Transverse colon (tissue), 4 donors: ENCODE data around the gene VGLL3. TPM values are rescaled to one million over a fixed set of nuclear protein-coding genes. Genes with fewer than 3 reads are reported as not detected.
"Not testable (repeated sequence)": the region's sequence is repeated elsewhere in the genome, so short reads cannot be mapped to it uniquely, and the experiment has no call there.

Experiments used
- DNase-seq: peaks from one replicate; pipeline ENCODE4 v3.0.0-alpha.2; 2019
- H3K27ac ChIP-seq, 4 donors: fragments of 200-600 bp; sonication (generic); 2 replicates each; pipeline ENCODE4 v1.5.1; 2016 to 2018; ENCODE audit warnings: inconsistent platforms in 4 of 4
- H3K27me3 ChIP-seq: fragments of 200-600 bp; sonication (generic); 2 replicates; pipeline ENCODE4 v1.5.1; 2017; ENCODE audit warnings: inconsistent platforms
- H3K36me3 ChIP-seq, 4 donors: fragments of 200-600 bp; sonication (generic); 2 replicates each; pipeline ENCODE4 v1.5.1; 2017 to 2019; ENCODE audit warnings: inconsistent platforms in 4 of 4
- H3K4me1 ChIP-seq, 4 donors: fragments of 200-600 bp; sonication (generic); 2 replicates each; pipeline ENCODE4 v1.5.1; 2017 to 2020; ENCODE audit warnings: inconsistent platforms in 4 of 4
- H3K4me3 ChIP-seq, 4 donors: fragments of 200-600 bp; sonication (generic); 1 replicate in 1 of 4; 2 replicates in 3 of 4; pipeline versions ENCODE4 v1.5.1 to v1.6.1; 2017 to 2019; ENCODE audit warnings: inconsistent platforms in 4 of 4
- H3K9me3 ChIP-seq, 2 donors: fragments of 200-600 bp; sonication (generic); 2 replicates each; pipeline ENCODE4 v1.5.1; 2017 to 2019; ENCODE audit warnings: inconsistent platforms in 2 of 2
- EP300 ChIP-seq: sonication (generic); formaldehyde crosslinking; IDR thresholded peaks from one replicate; pipeline ENCODE4 v1.6.1; 2017; ENCODE audit warnings: antibody characterized with exemption, low read depth
- POLR2A ChIP-seq: fragments of 450-650 bp; IDR thresholded peaks from one replicate; pipeline ENCODE4 v1.6.1; 2016; ENCODE audit warnings: antibody characterized with exemption, mild to moderate bottlenecking, moderate library complexity
- POLR2AphosphoS5 ChIP-seq, 3 donors: sonication (generic); formaldehyde crosslinking; IDR thresholded peaks; one replicate each; pipeline ENCODE4 v1.6.1; 2016; ENCODE audit warnings: antibody characterized with exemption in 3 of 3
- WGBS, 2 donors: methylation state at CpG; one replicate each; pipeline ENCODE4 v1.1.5; 2018; ENCODE audit warnings: low coverage in 1 of 2; 5-methylcytosine and 5-hydroxymethylcytosine counted together
- in situ Hi-C, 4 donors: fragments of 200-750 bp; cut with MboI; loops; one replicate each; pipeline versions ENCODE4 v1.15.0 to v1.15.1; 2017; ENCODE audit warnings: low sequenced_read_pairs in 3 of 4, low pct_ligation_motif_present in 1 of 4, low pct_unique_long_range_greater_than_20kb in 1 of 4
- intact Hi-C: fragments of 100-400 bp; cut with DNase I; formaldehyde crosslinking; loops from one replicate; pipeline ENCODE4 v1.15.1; 2023; ENCODE audit warnings: low total_unique reads
- total RNA-seq, 4 donors: library from RNA; depleted of rRNA; stranded (reverse); fragments of >200 nt; gene quantifications; one replicate each; pipeline ENCODE4 v1.1.0, GENCODE V29; 2016
- TF ChIP-seq, protein P1 (sequence below), 5 experiments: fragments of 200-600 bp in 3 of 5; fragments of 450-650 bp in 2 of 5; sonication (generic) in 3 of 5; IDR thresholded peaks; 1 replicate in 2 of 5; 2 replicates in 3 of 5; pipeline ENCODE4 v1.5.1; 2016 to 2017; ENCODE audit warnings: antibody characterized with exemption in 5 of 5, inconsistent platforms in 3 of 5, mild to moderate bottlenecking in 2 of 5, moderate library complexity in 1 of 5

Gene VGLL3
- total RNA-seq, 4 donors from 2014 or later: 3.8 to 138 (median 8.0) TPM

DNA sequence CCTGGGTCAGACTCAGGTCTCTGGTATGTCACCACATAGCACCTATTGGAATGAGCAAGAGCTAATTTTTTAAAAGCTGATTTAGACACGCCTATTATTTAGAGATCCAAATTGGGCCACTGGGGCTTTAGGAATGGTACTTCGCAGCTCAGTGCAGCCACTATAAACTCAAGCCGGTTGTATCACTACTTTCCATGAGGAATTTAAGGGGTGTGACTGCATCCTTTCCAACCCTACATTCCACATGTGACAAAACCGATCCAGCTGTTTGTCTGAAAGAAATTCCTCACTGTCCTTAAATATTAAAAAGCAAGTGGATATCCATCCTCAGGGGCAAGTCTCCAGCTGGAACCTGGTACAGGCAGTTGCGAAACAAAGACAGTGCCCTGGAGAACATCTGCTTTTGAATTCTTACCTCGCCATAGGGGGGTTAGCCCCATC lies 12.8 kb downstream of the VGLL3 start:
- Histone ChIP-seq H3K27me3 (no peaks in the 10 kb centered on the region), H3K36me3 (no peaks in the 10 kb centered on the region), H3K27ac (peak overlapping the region in 3 of 4 donors; percentile 30 to 40 (median 39)), H3K9me3 (no peaks in the 10 kb centered on the region), H3K4me1 (peaks cover 0 to 6% (median 0%) of the 10 kb centered on the region in 4 donors), H3K4me3 (no peak overlapping the region)
- TF ChIP-seq EP300 (no peak), POLR2A (no peak), POLR2AphosphoS5 (IDR thresholded peaks at IDR 0.05) (no peak)
- TF ChIP-seq, protein P1, sequence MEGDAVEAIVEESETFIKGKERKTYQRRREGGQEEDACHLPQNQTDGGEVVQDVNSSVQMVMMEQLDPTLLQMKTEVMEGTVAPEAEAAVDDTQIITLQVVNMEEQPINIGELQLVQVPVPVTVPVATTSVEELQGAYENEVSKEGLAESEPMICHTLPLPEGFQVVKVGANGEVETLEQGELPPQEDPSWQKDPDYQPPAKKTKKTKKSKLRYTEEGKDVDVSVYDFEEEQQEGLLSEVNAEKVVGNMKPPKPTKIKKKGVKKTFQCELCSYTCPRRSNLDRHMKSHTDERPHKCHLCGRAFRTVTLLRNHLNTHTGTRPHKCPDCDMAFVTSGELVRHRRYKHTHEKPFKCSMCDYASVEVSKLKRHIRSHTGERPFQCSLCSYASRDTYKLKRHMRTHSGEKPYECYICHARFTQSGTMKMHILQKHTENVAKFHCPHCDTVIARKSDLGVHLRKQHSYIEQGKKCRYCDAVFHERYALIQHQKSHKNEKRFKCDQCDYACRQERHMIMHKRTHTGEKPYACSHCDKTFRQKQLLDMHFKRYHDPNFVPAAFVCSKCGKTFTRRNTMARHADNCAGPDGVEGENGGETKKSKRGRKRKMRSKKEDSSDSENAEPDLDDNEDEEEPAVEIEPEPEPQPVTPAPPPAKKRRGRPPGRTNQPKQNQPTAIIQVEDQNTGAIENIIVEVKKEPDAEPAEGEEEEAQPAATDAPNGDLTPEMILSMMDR (IDR thresholded peaks at IDR 0.05): no peak
- intact Hi-C loops: loop anchor here (10.0 kb wide), 1 partner anchor 1187 kb away; no protein-coding TSS in a partner anchor
- in situ Hi-C loops: no loop called here
- 72% methylated on average over 6 of the region's 6 CpGs; no CpG with 5 or more reads in 1 of the 2 donors for WGBS, 2 donors
- DNase-seq: no peak

DNA sequence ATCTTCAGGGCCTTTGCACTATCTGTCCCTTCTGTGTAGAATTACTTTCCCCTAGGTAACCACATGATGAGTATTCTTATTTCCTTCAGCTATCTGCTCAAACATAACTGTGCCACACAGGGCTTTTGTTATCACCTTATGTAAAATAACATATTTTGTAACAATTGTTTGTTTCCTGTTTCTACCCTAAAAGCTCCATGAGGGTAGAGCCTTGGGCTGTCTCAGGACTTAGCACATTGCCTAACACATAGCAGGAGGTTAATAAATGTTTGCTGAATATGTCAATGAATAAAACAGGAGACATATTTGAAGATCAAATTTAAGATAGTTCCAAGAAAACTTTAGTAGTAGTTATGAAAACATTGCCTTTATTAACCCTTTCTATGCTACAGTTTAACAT lies 14.7 kb downstream of the VGLL3 start:
- no peak overlapping the region for H3K4me3 ChIP-seq
- no peak overlapping the region for H3K27ac ChIP-seq
- H3K36me3 ChIP-seq: no peaks in the 10 kb centered on the region
- peaks cover 0 to 5% (median 0%) of the 10 kb centered on the region in 4 donors for H3K4me1 ChIP-seq
- no peaks in the 10 kb centered on the region for H3K9me3 ChIP-seq
- in situ Hi-C loops (no loop called here), intact Hi-C loops (loop anchor here (10.0 kb wide), 1 partner anchor 1189 kb away; no protein-coding TSS in a partner anchor)
- TF ChIP-seq, protein P1 (IDR thresholded peaks at IDR 0.05): no peak
- no peak for TF ChIP-seq POLR2A
- no peak for TF ChIP-seq POLR2AphosphoS5 (IDR thresholded peaks at IDR 0.05)
- TF ChIP-seq EP300: no peak
- no peaks in the 10 kb centered on the region for H3K27me3 ChIP-seq
- no peak for DNase-seq

DNA sequence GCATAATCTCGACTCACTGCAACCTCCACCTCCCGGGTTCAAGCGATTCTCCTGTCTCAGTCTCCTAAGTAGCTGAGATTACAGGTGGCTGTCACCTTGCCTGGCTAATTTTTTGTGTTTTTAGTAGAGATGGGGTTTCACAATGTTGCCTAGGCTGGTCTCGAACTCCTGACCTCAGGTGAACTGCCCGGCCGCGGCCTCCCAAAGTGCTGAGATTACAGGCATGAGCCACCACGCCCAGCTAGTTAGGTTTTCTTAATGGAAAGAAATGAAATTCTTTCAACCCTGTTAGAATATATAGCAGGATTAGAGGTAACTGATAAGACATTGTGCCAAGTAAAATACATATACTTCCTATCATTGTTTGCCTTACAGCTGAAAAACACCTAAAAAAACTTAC lies 16.8 kb downstream of the VGLL3 start:
- H3K4me3 ChIP-seq, H3K9me3 ChIP-seq, H3K36me3 ChIP-seq, DNase-seq, in situ Hi-C loops, H3K27ac ChIP-seq, H3K4me1 ChIP-seq, H3K27me3 ChIP-seq: not testable (repeated sequence)
- intact Hi-C loops: loop anchor here (10.0 kb wide), 1 partner anchor 1191 kb away; no protein-coding TSS in a partner anchor
- 68 to 77% methylated on average over 4 to 8 of the region's 8 CpGs for WGBS, 2 donors

DNA sequence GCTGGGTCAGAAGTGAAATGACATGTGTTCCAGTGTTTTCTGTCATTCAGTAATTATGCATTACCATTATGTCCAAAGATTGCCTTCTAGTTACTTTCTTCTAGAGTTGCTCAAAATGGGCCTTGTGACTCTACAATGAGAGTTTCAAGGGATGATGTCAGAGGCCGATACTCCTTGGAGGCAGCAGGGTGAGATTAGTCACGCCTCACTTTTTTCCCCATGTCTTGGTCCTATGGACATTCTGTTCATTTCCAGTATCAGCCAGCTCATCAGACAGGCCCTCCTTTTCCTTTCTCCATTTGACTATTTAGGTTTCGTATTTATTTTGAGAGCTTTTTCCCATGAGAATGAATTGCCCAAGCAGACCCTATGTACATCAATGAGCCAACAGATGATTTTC lies 17.5 kb downstream of the VGLL3 start:
- 71 to 87% methylated on average over 3 of the region's 3 CpGs for WGBS, 2 donors
- Histone ChIP-seq H3K4me3 (no peak overlapping the region), H3K27ac (no peak overlapping the region), H3K36me3 (no peaks in the 10 kb centered on the region), H3K27me3 (no peaks in the 10 kb centered on the region), H3K9me3 (no peaks in the 10 kb centered on the region), H3K4me1 (no peaks in the 10 kb centered on the region)
- intact Hi-C loops (loop anchor here (10.0 kb wide), 1 partner anchor 1191 kb away; no protein-coding TSS in a partner anchor), in situ Hi-C loops (no loop called here)
- no peak for DNase-seq
- no peak for TF ChIP-seq POLR2AphosphoS5 (IDR thresholded peaks at IDR 0.05)
- TF ChIP-seq, protein P1 (IDR thresholded peaks at IDR 0.05): no peak
- TF ChIP-seq EP300: no peak
- no peak for TF ChIP-seq POLR2A
